Measurements from ENCODE around the gene STK24. TPM values are rescaled to one million over a fixed set of nuclear protein-coding genes. Genes with fewer than 3 reads are reported as not detected.

STK24 gene
- total RNA-seq, 1 donor from 2014 or later, result 139 TPM

DNA sequence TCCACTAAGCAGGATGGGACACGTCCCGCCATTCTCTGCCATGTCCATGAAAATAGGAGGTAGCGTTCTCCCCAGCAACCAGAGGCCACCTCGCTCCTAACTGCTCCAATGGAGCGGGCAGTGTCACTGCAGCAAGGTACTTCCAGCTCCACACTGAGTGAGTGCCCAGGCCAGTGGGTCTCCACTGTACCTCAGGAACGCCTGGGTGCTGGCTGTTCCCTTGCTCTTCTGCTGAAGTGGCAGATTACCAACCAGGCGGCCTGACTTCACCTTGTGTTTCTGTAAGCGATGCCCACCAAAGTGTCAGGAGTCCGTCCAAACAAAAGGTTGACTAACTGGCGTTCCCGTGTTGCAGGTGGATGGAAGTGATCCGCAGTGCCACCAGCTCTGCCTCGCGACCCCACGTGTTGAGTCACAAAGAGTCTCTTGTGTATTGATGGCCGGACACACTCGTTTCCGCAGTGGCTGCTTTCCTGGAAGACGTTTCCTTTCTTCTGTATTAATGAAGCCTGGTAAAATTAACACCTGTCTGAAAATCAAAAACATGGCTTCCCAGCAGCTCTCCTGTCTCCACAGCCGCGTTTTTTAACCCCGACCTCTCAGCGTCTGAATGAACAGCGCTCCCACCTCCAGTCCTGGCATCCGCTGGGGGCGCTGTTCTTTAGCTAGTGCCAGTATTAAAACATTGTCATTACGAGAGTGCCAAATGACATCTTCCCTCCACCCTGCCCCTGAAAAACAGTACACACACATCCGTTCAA, 128.8 kb downstream of the STK24 start:
- TF ChIP-seq, protein P1, sequence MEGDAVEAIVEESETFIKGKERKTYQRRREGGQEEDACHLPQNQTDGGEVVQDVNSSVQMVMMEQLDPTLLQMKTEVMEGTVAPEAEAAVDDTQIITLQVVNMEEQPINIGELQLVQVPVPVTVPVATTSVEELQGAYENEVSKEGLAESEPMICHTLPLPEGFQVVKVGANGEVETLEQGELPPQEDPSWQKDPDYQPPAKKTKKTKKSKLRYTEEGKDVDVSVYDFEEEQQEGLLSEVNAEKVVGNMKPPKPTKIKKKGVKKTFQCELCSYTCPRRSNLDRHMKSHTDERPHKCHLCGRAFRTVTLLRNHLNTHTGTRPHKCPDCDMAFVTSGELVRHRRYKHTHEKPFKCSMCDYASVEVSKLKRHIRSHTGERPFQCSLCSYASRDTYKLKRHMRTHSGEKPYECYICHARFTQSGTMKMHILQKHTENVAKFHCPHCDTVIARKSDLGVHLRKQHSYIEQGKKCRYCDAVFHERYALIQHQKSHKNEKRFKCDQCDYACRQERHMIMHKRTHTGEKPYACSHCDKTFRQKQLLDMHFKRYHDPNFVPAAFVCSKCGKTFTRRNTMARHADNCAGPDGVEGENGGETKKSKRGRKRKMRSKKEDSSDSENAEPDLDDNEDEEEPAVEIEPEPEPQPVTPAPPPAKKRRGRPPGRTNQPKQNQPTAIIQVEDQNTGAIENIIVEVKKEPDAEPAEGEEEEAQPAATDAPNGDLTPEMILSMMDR (IDR thresholded peaks at IDR 0.05), result peak; percentile 59
- no peak for DNase-seq (ENCODE audit: extremely low spot score, unreplicated experiment)
- Mint-ChIP-seq H3K36me3 (ENCODE audit: unreplicated experiment) (peaks cover 33% of the 10 kb centered on the region), H3K4me1 (ENCODE audit: unreplicated experiment) (peaks cover 69% of the 10 kb centered on the region), H3K4me3 (ENCODE audit: unreplicated experiment) (no peak overlapping the region), H3K9me3 (ENCODE audit: unreplicated experiment) (no peaks in the 10 kb centered on the region), H3K27me3 (ENCODE audit: unreplicated experiment) (no peaks in the 10 kb centered on the region), H3K27ac (ENCODE audit: unreplicated experiment) (peak overlapping the region; percentile 29)

GRCh38 chr13:98447130-98447529, 129.8 kb downstream of the STK24 start:
- H3K9me3 Mint-ChIP-seq (ENCODE audit: unreplicated experiment), result no peaks in the 10 kb centered on the region
- no peak for DNase-seq (ENCODE audit: extremely low spot score, unreplicated experiment)
- H3K4me1 Mint-ChIP-seq (ENCODE audit: unreplicated experiment), result peaks cover 66% of the 10 kb centered on the region
- peaks cover 39% of the 10 kb centered on the region for H3K36me3 Mint-ChIP-seq (ENCODE audit: unreplicated experiment)
- no peaks in the 10 kb centered on the region for H3K27me3 Mint-ChIP-seq (ENCODE audit: unreplicated experiment)
- H3K4me3 Mint-ChIP-seq (ENCODE audit: unreplicated experiment), result no peak overlapping the region
- TF ChIP-seq, protein P1 (IDR thresholded peaks at IDR 0.05), result no peak
- peak overlapping the region; percentile 29 for H3K27ac Mint-ChIP-seq (ENCODE audit: unreplicated experiment)

- Mint-ChIP-seq H3K27ac (ENCODE audit: unreplicated experiment) (peak overlapping the region; percentile 27), H3K36me3 (ENCODE audit: unreplicated experiment) (peaks cover 44% of the 10 kb centered on the region), H3K27me3 (ENCODE audit: unreplicated experiment) (no peaks in the 10 kb centered on the region), H3K9me3 (ENCODE audit: unreplicated experiment) (no peaks in the 10 kb centered on the region), H3K4me3 (ENCODE audit: unreplicated experiment) (no peak overlapping the region), H3K4me1 (ENCODE audit: unreplicated experiment) (peaks cover 57% of the 10 kb centered on the region)
- TF ChIP-seq, protein P1 (IDR thresholded peaks at IDR 0.05), result no peak
- DNase-seq (ENCODE audit: extremely low spot score, unreplicated experiment), result no peak
These were observed 130.7 kb downstream of the STK24 start for GRCh38 chr13:98446234-98446621.

DNA sequence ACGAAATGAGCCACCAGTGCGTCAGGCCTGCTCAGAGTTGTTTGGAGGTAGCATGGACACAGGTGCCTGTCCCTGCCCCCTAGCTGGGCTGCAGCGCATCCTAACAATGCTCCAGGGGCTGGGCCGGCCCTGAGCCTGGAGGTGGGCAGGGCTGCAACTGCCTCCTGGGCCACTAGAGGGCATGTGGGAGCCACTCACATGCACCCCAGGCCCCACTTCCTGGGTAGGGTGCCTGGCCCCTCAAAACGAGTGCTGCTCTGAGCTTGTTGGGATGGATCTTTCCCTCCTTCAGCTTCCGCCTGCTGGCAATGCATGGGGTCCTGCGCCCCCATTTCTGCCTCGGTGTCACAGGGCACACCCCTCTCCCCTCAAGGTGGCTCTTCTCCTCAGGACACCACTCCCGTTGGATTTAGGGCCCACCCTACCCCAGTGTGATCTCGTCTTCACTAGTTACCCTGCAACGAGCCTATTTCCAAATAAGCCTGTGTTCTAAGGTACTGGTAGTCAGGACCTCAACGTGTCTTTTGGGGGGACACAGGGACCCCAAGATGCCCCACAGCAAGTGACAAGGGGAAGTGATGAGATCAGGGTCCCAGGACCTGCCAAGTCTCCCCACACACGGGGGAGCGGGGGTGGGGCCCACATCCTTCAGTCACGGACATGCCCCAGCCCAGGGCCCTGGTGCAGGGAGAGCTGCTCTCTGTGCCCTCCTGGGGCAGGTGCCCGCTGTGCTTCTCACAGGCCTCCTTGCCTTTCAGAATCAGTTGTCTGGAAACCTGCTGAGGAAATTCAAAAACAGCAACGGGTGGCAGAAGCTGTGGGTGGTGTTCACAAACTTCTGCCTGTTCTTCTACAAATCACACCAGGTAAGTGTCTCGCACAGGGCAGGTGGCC, 131.3 kb downstream of the STK24 start:
- peak overlapping the region; percentile 81 for H3K27ac Mint-ChIP-seq (ENCODE audit: unreplicated experiment)
- no peak overlapping the region for H3K4me3 Mint-ChIP-seq (ENCODE audit: unreplicated experiment)
- H3K36me3 Mint-ChIP-seq (ENCODE audit: unreplicated experiment), result peaks cover 47% of the 10 kb centered on the region

More for the DNA sequence above, 131.3 kb downstream of the STK24 start:
- peak; percentile 89 for DNase-seq (ENCODE audit: extremely low spot score, unreplicated experiment)
- Mint-ChIP-seq H3K9me3 (ENCODE audit: unreplicated experiment) (no peaks in the 10 kb centered on the region), H3K4me1 (ENCODE audit: unreplicated experiment) (peaks cover 50% of the 10 kb centered on the region), H3K27me3 (ENCODE audit: unreplicated experiment) (no peaks in the 10 kb centered on the region)
- TF ChIP-seq, protein P1 (IDR thresholded peaks at IDR 0.05), result peak; percentile 96

Data from osteocyte (in vitro differentiated cells).